A549 (cell line): Measurements from ENCODE around the gene ARL10. TPM values are rescaled to one million over a fixed set of nuclear protein-coding genes. Genes with fewer than 3 reads are reported as not detected.

Source experiments
- ATAC-seq, 2 experiments: fragments of 200-7000 bp in 1 of 2; fragments of >200 bp in 1 of 2; cut with Nextera tagmentation in 1 of 2; cut with Tn5 transposase in 1 of 2; 3 replicates each; pipeline versions ENCODE4 v1.8.0 to v1.9.1; 2018 to 2020; ENCODE audit warnings: mild to moderate bottlenecking in 1 of 2, moderate library complexity in 1 of 2
- CTCF ChIA-PET: fragments of 300-600 bp; sonication (Branson Sonifier 250); formaldehyde crosslinking; extraction: SDS; loops from one replicate; lab custom pipeline; 2021; ENCODE audit warnings: antibody characterized with exemption, inconsistent platforms; lab: Yijun Ruan, JAX
- POLR2A ChIA-PET: fragments of 350-600 bp; formaldehyde crosslinking; extraction: SDS; loops from one replicate; lab custom pipeline; 2021; ENCODE audit warnings: antibody characterized with exemption, inconsistent platforms; lab: Yijun Ruan, JAX
- DNase-seq, 2 experiments: peaks; one replicate each; pipeline versions ENCODE4 v3.0.0 to v3.0.0-alpha.2; 2011 to 2016; ENCODE audit warnings: low read depth in 1 of 2, low spot score in 1 of 2
- FAIRE-seq: peaks from 2 replicates; lab custom pipeline; 2011; peaks lifted over from hg19 to GRCh38; lab: Jason Lieb, UNC
- H3K27ac ChIP-seq, 2 experiments: fragments of >200 bp; sonication (Bioruptor Twin); formaldehyde crosslinking; 3 replicates each; pipeline ENCODE4 v1.5.1; 2016 to 2017
- H3K4me1 ChIP-seq: fragments of >200 bp; sonication (Bioruptor Twin); formaldehyde crosslinking; 3 replicates; pipeline ENCODE4 v1.6.1; 2016
- H3K4me2 ChIP-seq: fragments of >200 bp; sonication (Bioruptor Twin); formaldehyde crosslinking; 3 replicates; pipeline ENCODE4 v1.6.1; 2016
- H3K4me3 ChIP-seq: fragments of >200 bp; sonication (Bioruptor Twin); formaldehyde crosslinking; 3 replicates; pipeline ENCODE4 v1.5.1; 2016
- H3K9me3 ChIP-seq: fragments of >200 bp; sonication (Bioruptor Twin); formaldehyde crosslinking; 3 replicates; pipeline ENCODE4 v1.6.1; 2016
- CBX2 ChIP-seq: fragments of 200-600 bp; sonication (generic); IDR thresholded peaks from 2 replicates; pipeline ENCODE4 v1.6.1; 2016; ENCODE audit warnings: low read depth, mild to moderate bottlenecking, borderline replicate concordance
- CBX8 ChIP-seq: fragments of 200-600 bp; sonication (generic); IDR thresholded peaks from 2 replicates; pipeline ENCODE4 v1.6.1; 2016
- CEBPB ChIP-seq, 2 experiments: fragments of >200 bp in 1 of 2; sonication (Bioruptor Twin) in 1 of 2; formaldehyde crosslinking in 1 of 2; IDR thresholded peaks; 2 replicates each; pipeline ENCODE4 v1.6.1; 2012 to 2016
- E2F6 ChIP-seq: IDR thresholded peaks from 2 replicates; pipeline ENCODE4 v1.6.1; 2012; ENCODE audit warnings: low read depth, borderline replicate concordance
- EHF ChIP-seq: fragments of 250-450 bp; sonication (Bioruptor Pico); IDR thresholded peaks from 2 replicates; pipeline ENCODE4 v1.5.0; 2020; ENCODE audit warnings: mild to moderate bottlenecking
- EHMT2 ChIP-seq: fragments of 200-600 bp; sonication (generic); IDR thresholded peaks from 2 replicates; pipeline ENCODE4 v1.6.1; 2016; ENCODE audit warnings: antibody characterized with exemption, low read depth, mild to moderate bottlenecking, moderate library complexity
- ESRRA ChIP-seq: fragments of 150-350 bp; IDR thresholded peaks from 2 replicates; pipeline ENCODE4 v1.6.1; 2014; ENCODE audit warnings: mild to moderate bottlenecking, low read length, borderline replicate concordance
- GATA3 ChIP-seq: IDR thresholded peaks from 2 replicates; pipeline ENCODE4 v1.6.1; 2012; ENCODE audit warnings: borderline replicate concordance
- HOXB13 ChIP-seq: fragments of 250-450 bp; sonication (Bioruptor Pico); IDR thresholded peaks from 2 replicates; pipeline ENCODE4 v1.5.0; 2020; ENCODE audit warnings: low read depth, mild to moderate bottlenecking, moderate library complexity
- JUNB ChIP-seq: fragments of >200 bp; sonication (Bioruptor Twin); formaldehyde crosslinking; IDR thresholded peaks from 2 replicates; pipeline ENCODE4 v1.6.1; 2016
- MYC ChIP-seq: IDR thresholded peaks from 2 replicates; pipeline ENCODE4 v1.6.1; 2012; ENCODE audit warnings: mild to moderate bottlenecking, inconsistent platforms, low read length, improper control_type of control experiment, borderline replicate concordance
- NPAS2 ChIP-seq: fragments of 250-450 bp; sonication (Bioruptor Pico); IDR thresholded peaks from 2 replicates; pipeline ENCODE4 v1.8.0; 2022; ENCODE audit warnings: mild to moderate bottlenecking, moderate library complexity, borderline replicate concordance
- PBX3 ChIP-seq: IDR thresholded peaks from 2 replicates; pipeline ENCODE4 v1.6.1; 2012
- PHF8 ChIP-seq: fragments of 200-600 bp; sonication (generic); IDR thresholded peaks from 2 replicates; pipeline ENCODE4 v1.6.1; 2016; ENCODE audit warnings: low read depth, mild to moderate bottlenecking, antibody characterized with exemption, moderate library complexity, borderline replicate concordance
- POLR2A ChIP-seq: IDR thresholded peaks from 2 replicates; pipeline ENCODE4 v1.6.1; 2012; ENCODE audit warnings: mild to moderate bottlenecking, low read length
- RAD21 ChIP-seq, 2 experiments: fragments of >200 bp in 1 of 2; sonication (Bioruptor Twin) in 1 of 2; formaldehyde crosslinking in 1 of 2; IDR thresholded peaks in 1 of 2; conservative IDR thresholded peaks in 1 of 2; 2 replicates in 1 of 2; 3 replicates in 1 of 2; pipeline ENCODE4 v1.6.1; 2012 to 2018; ENCODE audit warnings: inconsistent platforms in 1 of 2
- RFX5 ChIP-seq: fragments of 450-650 bp; IDR thresholded peaks from 2 replicates; pipeline ENCODE4 v1.7.1; 2014; ENCODE audit warnings: antibody characterized with exemption, mild to moderate bottlenecking, moderate library complexity
- RNF2 ChIP-seq: fragments of 200-600 bp; sonication (generic); IDR thresholded peaks from 2 replicates; pipeline ENCODE4 v1.6.1; 2016; ENCODE audit warnings: low read depth, mild to moderate bottlenecking, antibody characterized with exemption, moderate library complexity, borderline replicate concordance
- TFCP2L1 ChIP-seq: fragments of 250-450 bp; sonication (Bioruptor Pico); IDR thresholded peaks from 2 replicates; pipeline ENCODE4 v1.5.0; 2021; ENCODE audit warnings: mild to moderate bottlenecking
- TP53 ChIP-seq: fragments of 250-450 bp; sonication (Bioruptor Pico); IDR thresholded peaks from 2 replicates; pipeline ENCODE4 v1.5.0; 2021; ENCODE audit warnings: mild to moderate bottlenecking, moderate library complexity
- USF2 ChIP-seq: fragments of 450-650 bp; IDR thresholded peaks from 2 replicates; pipeline ENCODE4 v1.6.1; 2014; ENCODE audit warnings: antibody characterized with exemption
- ZC3H11A ChIP-seq: fragments of 450-650 bp; IDR thresholded peaks from 2 replicates; pipeline ENCODE4 v1.6.1; 2014; ENCODE audit warnings: antibody characterized with exemption, mild to moderate bottlenecking
- ZFP36 ChIP-seq: fragments of 450-650 bp; IDR thresholded peaks from 2 replicates; pipeline ENCODE4 v1.6.1; 2014; ENCODE audit warnings: borderline replicate concordance; ENCODE audit not compliant: partially characterized antibody
- WGBS: methylation state at CpG from one replicate; pipeline ENCODE4 v1.1.6; 2017; ENCODE audit errors: missing lambda C conversion rate; 5-methylcytosine and 5-hydroxymethylcytosine counted together
- polyA plus RNA-seq, 4 experiments: library from polyadenylated mRNA; depleted of rRNA in 3 of 4; stranded (reverse); fragments of >200 nt; fragmentation: RNase III in 1 of 4; extraction: RNeasy Plus Mini Kit Qiagen cat#74134 plus additional on column Dnase treatment in 1 of 4; gene quantifications; 2 replicates in 3 of 4; 3 replicates in 1 of 4; pipeline ENCODE4 v1.2.3, GENCODE V29; 2011 to 2017
- TF ChIP-seq, protein P1 (sequence below): fragments of 150-350 bp; IDR thresholded peaks from 2 replicates; pipeline ENCODE4 v1.6.1; 2014; ENCODE audit warnings: low read depth, mild to moderate bottlenecking, low read length

ARL10 gene
- polyA plus RNA-seq, 2 of the 4 experiments (the other 2 are of a cell fraction) = 0.15 to 0.21 TPM

DNA sequence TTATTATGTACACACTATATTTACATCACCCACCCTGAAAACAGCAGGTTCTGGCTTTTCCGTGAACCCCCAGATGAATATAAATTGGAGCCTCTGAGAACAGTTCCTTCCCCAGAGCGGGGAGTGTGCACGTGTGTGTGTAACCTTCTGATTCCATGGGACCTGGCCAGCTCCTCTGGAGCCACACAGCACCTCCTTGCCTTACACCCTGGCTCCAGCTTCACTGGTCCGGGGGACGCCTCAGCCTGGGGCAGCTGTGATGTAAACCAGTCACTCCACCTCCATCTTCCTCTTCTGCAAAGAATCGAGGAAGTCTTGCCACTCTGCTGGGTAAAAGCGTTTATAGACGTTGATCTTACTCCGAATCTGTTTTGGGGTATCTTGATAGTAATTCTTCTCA lies 18.7 kb downstream of the ARL10 start:
- 93% methylated on average over 9 of the region's 9 CpGs for WGBS
- FAIRE-seq = no peak
- peaks cover 12% of the 10 kb centered on the region for H3K4me1 ChIP-seq

GRCh38 chr5:176384366-176384930 lies 19.2 kb downstream of the ARL10 start:
- Histone ChIP-seq H3K4me2 (no peak overlapping the region), H3K4me3 (no peak overlapping the region), H3K4me1 (peaks cover 12% of the 10 kb centered on the region), H3K9me3 (no peaks in the 10 kb centered on the region), H3K27ac (no peak overlapping the region)
- TF ChIP-seq TP53 (CRISPR knock-in tag) (no peak), ZC3H11A (no peak), CEBPB (IDR thresholded peaks at IDR 0.05) (no peak), ZFP36 (no peak), E2F6 (no peak)
- DNase-seq = no peak
- CTCF ChIA-PET = interaction anchor here (1.1 kb wide), 1 partner anchor 22 kb away, joined by 3 read pairs; no protein-coding TSS in a partner anchor
- POLR2A ChIA-PET = no interaction called here
- ATAC-seq = no peak
- no peak for FAIRE-seq
- WGBS = 89% methylated on average over 6 of the region's 8 CpGs

More for the DNA sequence above, 18.7 kb downstream of the ARL10 start:
- POLR2A ChIA-PET = no interaction called here
- Histone ChIP-seq H3K4me2 (no peak overlapping the region), H3K4me3 (no peak overlapping the region), H3K9me3 (no peaks in the 10 kb centered on the region), H3K27ac (no peak overlapping the region)
- ATAC-seq (no peak), DNase-seq (no peak)
- CTCF ChIA-PET = interaction anchor here (1.4 kb wide), 1 partner anchor 654 kb away, joined by 3 read pairs; no protein-coding TSS in a partner anchor
- TF ChIP-seq RAD21 (conservative IDR thresholded peaks at IDR 0.05 in 1 of 2, IDR thresholded peaks at IDR 0.05 in 1 of 2) (no peak), PHF8 (no peak), TP53 (CRISPR knock-in tag) (no peak), PBX3 (no peak), RNF2 (no peak), USF2 (no peak), TFCP2L1 (no peak), ESRRA (no peak), EHMT2 (no peak), HOXB13 (CRISPR knock-in tag) (no peak), NPAS2 (CRISPR knock-in tag) (no peak), RFX5 (no peak), POLR2A (no peak), EHF (CRISPR knock-in tag) (no peak), JUNB (no peak), CBX2 (no peak), MYC (no peak), GATA3 (no peak), CBX8 (no peak)
- TF ChIP-seq, protein P1, sequence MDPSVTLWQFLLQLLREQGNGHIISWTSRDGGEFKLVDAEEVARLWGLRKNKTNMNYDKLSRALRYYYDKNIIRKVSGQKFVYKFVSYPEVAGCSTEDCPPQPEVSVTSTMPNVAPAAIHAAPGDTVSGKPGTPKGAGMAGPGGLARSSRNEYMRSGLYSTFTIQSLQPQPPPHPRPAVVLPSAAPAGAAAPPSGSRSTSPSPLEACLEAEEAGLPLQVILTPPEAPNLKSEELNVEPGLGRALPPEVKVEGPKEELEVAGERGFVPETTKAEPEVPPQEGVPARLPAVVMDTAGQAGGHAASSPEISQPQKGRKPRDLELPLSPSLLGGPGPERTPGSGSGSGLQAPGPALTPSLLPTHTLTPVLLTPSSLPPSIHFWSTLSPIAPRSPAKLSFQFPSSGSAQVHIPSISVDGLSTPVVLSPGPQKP = no peak
- TF ChIP-seq, all 56 proteins: peak for 0
